ENCODE results near the gene TUBA3C.

TUBA3C gene

DNA sequence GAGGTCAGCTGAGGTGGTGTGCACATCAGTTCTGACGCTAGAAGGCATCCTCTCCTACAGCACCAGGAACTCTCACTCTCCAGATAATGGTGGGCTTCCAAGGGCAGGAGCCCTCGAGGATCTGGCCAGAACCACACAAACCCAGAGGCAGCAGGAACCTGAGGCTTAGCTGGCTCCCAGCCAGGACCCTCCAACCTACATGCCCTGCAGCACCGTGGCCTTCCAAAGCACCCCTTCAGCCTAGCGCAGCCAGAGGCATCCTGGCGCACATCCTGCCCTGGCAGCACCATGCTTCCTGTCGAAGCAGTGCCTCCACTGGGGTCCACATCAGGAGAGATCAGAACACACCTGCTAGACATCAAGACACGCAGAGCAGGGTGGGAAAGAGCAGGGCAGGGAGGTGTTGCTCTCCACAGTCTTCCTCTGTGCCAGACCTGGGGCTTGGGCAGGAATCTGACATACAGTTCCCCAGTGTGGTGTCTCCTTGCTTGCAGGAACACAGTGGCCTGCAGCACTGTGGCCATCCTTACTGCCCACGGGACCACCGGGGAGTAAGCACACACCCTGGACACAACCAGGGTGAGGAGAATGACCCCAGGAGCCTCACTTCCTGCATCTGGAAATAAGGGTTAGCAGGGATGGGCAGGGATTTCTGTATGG lies 21.7 kb downstream of the TUBA3C start:
- DNase-seq: no peak

DNA sequence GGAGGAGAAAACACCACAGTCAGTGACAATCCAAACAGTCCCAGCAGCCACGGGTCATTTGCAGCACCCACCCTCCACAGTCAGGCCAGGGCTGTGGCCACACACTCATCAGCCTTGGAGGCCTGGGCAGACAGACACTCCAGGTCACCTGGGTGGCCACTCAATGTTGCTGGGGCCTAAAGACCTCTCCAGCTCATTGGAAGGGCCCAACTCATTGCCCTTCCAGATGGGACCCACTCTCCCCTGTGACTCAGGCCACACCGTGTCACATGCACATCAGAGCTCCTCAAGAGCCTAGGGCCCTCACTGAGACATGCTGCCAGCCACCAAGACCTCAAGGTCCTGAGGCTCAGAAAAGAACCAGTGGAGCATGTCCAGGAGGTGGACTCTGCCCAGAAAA lies 22.4 kb downstream of the TUBA3C start:
- DNase-seq: no peak

DNA sequence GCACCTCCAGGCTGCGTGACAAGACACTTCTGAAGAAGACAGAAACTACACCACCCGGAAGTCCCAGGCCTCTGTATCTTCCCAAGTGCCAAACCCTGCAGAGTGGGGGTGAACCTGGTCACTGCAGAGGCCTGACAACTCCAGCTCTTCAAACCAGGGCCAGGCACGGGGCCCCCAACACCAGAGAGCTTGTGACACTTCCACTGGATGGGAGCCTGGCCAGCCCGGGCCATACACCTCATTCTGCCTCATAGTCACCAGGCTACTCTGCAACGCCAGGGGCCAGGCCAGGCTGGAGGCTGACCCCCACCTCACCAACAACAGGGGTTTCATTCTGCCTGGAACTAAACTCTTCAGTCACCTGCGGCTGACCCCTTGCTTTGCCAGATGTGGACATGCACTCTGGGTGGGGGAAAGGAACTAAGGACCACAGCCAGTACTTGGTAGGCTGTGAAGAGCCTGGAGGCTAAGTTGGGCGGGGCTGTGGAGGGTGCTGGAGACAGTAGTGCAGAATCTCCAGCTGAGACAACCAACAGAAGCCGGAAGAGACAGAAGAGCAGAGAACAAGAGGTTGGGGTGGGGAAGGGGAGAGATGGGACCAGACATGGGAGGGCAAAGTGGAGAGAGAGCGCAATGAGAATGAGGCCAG lies 23.0 kb downstream of the TUBA3C start:
- DNase-seq: no peak

DNA sequence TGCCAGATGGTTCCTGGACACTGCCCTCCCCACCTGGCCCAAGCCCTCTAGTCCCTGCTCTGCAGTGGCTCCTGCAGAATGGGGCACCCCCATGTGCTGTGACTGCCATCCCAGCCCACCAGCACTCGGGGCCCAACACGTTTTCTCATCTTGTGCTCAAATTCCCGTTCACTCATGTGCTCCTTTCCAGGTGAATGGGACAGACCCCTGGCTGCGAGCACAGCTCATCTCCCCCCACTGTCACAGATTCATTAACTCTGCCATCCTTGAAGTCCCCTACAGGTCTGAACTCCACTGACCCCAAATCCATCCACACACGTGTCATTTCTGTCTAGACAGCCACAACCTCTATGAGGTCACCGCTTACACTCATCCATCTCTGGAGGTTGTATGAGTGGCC lies 23.6 kb downstream of the TUBA3C start:
- DNase-seq: no peak

DNA sequence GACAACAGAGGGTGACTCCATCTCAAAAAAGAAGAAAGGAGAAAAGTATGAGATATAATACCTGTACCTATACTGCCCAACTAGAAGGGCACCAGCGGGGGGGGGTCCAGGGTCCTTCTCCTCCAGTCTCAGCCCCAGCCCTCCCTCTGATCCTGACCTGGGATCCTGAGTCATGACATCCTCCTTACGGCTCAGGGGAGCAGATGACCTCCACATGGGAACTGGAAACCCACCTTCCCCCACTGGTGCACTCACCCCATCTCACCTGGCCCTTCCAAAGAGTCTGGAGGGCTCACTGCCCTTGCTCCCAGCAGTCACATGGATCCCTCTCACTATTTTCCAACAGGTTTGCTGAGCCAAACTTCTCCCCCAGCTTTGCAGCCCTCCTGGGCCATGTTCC lies 24.2 kb downstream of the TUBA3C start:
- no peak for DNase-seq

DNA sequence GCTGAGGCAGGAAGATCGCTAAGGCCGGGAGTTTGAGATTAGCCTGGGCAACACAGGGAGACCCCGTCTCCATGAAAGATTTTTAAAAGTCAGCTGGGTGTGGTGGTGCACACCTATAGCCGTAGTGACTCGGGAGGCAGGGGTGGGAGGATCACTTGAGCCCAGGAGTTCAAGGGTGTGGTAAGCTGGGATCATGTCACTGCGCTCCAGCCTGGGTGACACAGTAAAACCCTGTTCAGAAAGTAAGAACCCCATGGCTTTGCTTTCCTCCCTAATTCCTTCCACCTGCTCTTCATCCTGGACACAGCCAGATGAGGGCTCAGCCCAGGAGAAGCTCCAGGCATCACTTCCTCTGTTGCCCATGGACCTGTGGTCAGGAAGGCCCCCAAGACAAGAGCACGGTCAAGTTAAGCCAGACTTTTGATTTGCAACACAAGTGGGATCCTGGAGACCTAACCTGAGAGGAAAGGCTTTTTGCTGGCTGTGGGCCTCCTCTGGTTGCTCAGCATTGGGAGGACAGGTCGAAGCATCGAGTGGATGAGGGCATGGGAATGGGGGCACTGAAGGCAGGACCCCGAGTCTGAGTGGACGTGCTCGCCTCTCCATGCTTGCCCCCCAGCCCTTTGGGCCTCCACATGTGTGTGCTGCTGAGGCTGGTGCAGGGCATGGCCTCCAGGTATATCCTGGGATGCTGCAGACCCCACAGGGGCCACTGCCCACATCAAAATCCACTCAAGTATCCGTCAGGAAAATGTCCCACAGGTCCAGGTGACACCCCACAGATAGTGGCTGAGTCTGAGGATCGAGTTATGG lies 25.4 kb downstream of the TUBA3C start:
- DNase-seq: no peak

DNA sequence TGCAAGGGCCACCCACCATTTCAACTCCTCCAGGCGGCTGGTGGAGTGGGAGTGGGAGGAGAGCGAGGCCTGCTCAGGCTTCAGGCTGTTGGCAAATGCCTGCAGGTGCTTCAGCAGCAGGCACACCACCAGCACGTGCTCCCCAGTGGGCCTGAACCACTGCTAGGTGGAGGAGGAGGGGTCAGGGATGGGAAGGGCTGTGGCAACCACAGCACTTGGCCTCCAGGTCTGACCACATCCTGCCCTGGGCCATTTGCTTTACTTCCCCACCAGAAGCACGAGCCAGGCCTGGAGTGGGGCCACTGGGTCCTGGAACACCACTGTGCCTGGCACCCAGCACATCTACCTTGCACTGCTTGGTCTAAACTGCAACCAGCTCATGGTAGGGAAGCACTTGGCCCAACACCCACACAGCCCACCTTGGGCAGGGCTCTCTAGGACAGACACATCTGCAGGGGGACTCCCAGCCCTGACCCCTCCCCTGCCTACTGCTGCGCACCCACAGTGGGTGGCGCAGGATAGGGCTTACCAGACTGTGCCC lies 26.2 kb downstream of the TUBA3C start:
- DNase-seq: no peak

DNA sequence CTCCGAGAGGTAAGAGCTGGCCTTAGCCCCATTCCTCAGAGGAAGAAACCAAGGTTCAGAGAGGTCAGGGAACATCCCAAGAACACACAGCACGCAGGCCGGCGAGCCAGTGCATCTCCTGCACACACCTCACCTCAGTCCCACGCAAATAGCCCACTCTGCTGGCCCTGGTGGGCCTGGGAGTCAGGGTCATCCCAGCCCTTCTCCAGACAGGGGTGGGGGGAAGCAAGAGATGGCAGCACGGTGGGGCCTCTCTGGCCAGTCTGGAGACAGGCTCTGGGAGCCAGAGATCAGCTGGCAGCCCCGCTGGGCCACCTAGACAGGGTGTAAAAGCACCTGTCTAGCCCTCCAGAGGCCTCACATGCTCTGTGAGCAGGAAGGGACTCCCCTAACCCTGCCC lies 26.8 kb downstream of the TUBA3C start:
- no peak for DNase-seq

DNA sequence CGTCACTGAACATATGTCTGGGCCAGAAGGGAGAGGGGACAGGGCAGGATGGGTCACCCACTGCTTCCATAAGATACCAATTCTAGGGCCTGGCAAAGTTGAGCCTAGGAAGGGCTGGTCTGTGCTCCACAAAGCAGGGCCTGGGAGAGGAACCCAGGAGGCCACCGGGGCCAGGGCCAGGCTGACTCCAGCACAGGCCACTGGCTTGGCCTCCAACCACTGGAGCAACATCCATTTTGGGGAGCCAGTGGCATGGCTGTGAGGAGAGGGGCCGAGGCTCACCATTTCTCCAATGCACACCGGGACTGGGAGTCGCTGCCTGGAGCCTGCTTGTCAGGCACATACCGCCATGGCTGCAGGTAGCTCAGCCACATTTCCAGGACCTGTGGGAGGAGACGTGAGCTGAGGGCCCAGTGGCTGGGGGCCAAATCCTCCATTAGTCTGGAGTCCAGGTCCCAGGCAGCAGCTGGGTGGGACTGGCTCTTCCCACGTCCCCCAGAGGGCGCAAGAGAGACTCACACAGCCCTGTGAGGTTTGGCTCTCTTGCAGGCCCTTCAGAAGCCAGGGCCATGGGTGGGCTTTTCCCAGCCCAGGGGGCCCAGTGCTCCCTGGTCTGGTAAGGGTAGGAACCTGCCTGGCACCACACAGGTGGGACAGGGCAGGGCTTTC lies 27.7 kb downstream of the TUBA3C start:
- DNase-seq: no peak

DNA sequence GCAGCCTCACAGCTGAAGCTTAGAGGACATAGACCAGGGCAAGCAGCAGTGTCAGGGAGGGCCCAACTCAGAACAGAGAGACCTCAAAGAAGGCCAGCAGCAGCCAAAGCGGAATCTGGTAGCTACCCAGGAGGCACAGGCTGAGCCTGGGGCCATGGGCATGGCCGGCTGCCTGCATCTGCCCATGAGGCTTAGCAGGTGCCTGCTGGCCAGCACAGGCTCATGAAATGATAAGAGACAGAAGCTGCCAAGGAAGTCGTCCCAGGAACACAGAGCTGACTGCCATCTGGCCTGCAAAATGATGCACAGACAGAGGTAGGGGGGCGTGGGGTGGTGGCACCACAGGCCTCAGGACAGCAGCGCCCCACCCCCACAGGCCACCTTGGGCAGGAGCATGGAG lies 29.2 kb downstream of the TUBA3C start:
- DNase-seq: no peak

DNA sequence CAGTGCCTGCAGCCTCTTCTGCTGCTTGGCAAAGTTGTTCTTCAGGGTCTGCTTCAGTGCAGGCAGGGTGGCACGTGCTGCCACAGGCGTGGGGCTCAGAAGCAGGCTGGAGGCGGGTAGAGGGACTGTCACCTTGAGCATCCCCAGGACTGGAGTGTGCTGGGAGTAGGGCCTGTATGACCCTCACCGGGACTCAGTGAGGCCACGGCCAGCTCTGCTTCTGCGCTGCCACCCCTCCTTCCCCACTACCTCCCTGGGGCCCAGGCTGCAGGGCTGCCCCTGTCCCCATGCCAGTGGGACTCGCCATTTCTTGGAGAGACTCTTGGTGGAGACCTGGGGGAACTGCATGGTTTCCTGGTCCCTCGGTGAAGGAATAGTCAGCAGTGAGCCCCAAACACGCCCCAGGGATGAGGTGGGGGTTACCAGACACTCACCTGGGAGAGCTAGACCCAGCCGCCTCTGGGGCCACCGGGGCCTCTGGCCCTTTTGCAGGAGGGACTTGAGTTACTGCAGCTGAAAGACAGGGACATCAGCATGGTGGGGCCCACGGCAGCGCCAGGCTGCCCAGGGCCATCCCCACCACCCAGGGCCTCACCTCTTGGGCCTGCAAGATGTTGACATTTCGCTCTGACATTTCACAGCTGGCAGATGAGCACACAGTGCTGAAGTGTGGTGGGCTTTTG lies 29.9 kb downstream of the TUBA3C start:
- no peak for DNase-seq

DNA sequence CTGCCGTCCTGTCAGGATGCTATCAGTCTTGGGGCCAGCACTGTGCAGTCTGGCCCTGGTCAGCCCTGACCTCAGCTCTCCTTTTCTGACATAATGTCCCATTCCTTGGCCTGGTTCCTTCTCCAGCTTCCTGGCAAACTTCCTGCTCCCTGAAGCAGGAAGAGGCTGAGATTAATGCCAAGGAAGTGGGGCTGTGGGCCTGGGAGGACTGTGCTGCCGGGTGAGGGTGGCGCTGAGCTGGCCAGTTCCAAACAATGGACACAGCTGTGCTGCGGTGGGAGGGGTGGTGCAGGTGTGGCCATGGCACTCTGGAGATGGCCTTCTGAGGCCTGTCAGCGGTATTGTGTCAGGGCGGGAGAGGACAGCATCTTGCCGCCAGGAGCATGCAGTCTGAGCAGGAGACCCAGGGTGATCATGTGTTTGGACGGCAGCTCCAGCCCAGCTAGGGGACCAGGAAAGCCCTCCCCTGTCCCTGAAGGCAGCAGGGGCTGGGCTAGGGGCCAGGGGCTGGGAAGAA lies 30.9 kb downstream of the TUBA3C start:
- no peak for DNase-seq

DNA sequence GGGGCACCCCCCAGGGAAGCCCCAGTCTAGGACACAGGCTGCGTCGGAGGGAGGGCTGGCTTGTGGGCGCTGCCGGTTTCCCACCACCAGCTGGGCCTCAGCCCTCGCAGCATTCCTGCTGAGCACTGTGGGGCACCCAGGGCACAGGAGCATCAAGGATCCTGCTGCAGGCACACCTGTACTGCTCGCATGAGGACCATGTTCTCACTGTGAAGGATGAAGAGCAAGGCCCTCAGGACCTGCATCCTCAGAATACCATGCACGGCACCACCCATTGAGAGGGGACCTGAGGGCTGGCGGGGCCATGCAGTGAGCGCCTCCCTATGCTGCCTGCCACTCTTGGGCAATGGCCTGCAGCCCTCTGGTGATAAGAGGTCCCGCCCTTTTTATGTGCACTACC lies 31.4 kb downstream of the TUBA3C start:
- DNase-seq: no peak

DNA sequence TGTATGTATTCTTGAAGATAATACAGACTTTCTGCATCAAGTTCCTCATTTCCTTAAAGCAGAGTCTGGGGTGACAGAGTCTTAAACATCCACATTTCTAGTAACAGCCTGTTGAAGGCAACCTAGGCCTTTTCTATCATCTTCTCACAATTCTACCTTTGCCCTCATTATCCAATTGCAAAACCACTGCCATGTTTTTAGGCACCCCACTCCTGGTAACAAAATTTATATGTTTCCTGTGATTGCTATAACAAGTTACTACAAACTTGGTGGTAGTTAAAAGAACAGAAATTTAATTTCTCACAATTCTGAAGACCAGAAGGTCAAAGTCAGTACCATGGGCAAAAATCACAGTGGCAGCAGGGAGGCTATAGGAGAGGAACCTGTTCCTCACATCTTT lies 33.1 kb downstream of the TUBA3C start:
- no peak for DNase-seq
